Neural cell (in vitro differentiated cells): Measurements from ENCODE around the gene PLIN3. TPM values are rescaled to one million over a fixed set of nuclear protein-coding genes. Genes with fewer than 3 reads are reported as not detected.
"Not testable (repeated sequence)": the region's sequence is repeated elsewhere in the genome, so short reads cannot be mapped to it uniquely, and the experiment has no call there.

Experiments
- H2AFZ ChIP-seq: fragments of 200-600, 300-800 bp; sonication (generic), shearing (Covaris generic); 2 replicates; pipeline ENCODE4 v1.6.0; 2014; ENCODE audit warnings: low read depth, mild to moderate bottlenecking, antibody characterized with exemption, low read length, moderate library complexity
- H3F3A ChIP-seq: fragments of 200-600 bp; shearing (Covaris generic); 2 replicates; pipeline ENCODE4 v1.6.1; 2016; ENCODE audit warnings: mild to moderate bottlenecking, moderate library complexity, mixed read lengths, antibody characterized with exemption, low read length; ENCODE audit not compliant: insufficient read depth, poor library complexity, severe bottlenecking
- H3K27ac ChIP-seq: fragments of 200-600, 300-800 bp; sonication (generic), shearing (Covaris generic); 2 replicates; pipeline ENCODE4 v1.5.1; 2014; ENCODE audit warnings: mild to moderate bottlenecking, low read length, moderate library complexity
- H3K27me3 ChIP-seq: fragments of 300-800, 200-600 bp; sonication (generic), shearing (Covaris generic); 2 replicates; pipeline ENCODE4 v1.6.0; 2014; ENCODE audit warnings: mild to moderate bottlenecking, low read depth, low read length, moderate library complexity; ENCODE audit not compliant: insufficient read depth
- H3K36me3 ChIP-seq: fragments of 300-800, 200-600 bp; sonication (generic), shearing (Covaris generic); 2 replicates; pipeline ENCODE4 v1.5.1; 2014; ENCODE audit warnings: mild to moderate bottlenecking, antibody characterized with exemption, low read length, moderate library complexity; ENCODE audit not compliant: insufficient read depth
- H3K4me2 ChIP-seq: fragments of 300-800, 200-600 bp; sonication (generic), shearing (Covaris generic); 2 replicates; pipeline ENCODE4 v1.6.0; 2014; ENCODE audit warnings: mild to moderate bottlenecking, low read length
- H3K4me3 ChIP-seq: fragments of 300-800, 200-600 bp; sonication (generic), shearing (Covaris generic); 2 replicates; pipeline ENCODE4 v1.5.1; 2014; ENCODE audit warnings: mild to moderate bottlenecking, low read length, moderate library complexity
- H3K79me2 ChIP-seq: fragments of 200-600 bp; shearing (Covaris generic); replicated peaks from 2 replicates; pipeline ENCODE4 v1.6.0; 2014; ENCODE audit warnings: mild to moderate bottlenecking, low read length, moderate library complexity; ENCODE audit not compliant: insufficient read depth
- H3K9ac ChIP-seq: fragments of 300-800, 200-600 bp; sonication (generic), shearing (Covaris generic); 2 replicates; pipeline ENCODE4 v1.6.1; 2016; ENCODE audit warnings: mild to moderate bottlenecking, low read length, mixed read lengths
- H3K9me2 ChIP-seq: fragments of 200-600 bp; shearing (Covaris generic); 2 replicates; pipeline ENCODE4 v1.6.1; 2016; ENCODE audit warnings: mild to moderate bottlenecking, low read length, mixed read lengths; ENCODE audit not compliant: insufficient read depth
- H3K9me3 ChIP-seq: fragments of 200-600, 300-800 bp; sonication (generic), shearing (Covaris generic); 2 replicates; pipeline ENCODE4 v1.6.1; 2016; ENCODE audit warnings: mild to moderate bottlenecking, mixed run types, low read length, moderate library complexity, mixed read lengths
- H4K20me1 ChIP-seq: fragments of 200-600 bp; shearing (Covaris generic); 2 replicates; pipeline ENCODE4 v1.6.1; 2016; ENCODE audit warnings: mild to moderate bottlenecking, mixed run types; ENCODE audit not compliant: insufficient read depth
- CTCF ChIP-seq: fragments of 450-650 bp; IDR thresholded peaks from 2 replicates; pipeline ENCODE4 v1.5.1; 2014; ENCODE audit warnings: antibody characterized with exemption, mild to moderate bottlenecking, moderate library complexity; ENCODE audit not compliant: poor library complexity, severe bottlenecking
- EP300 ChIP-seq: fragments of 450-650 bp; conservative IDR thresholded peaks from 2 replicates; pipeline ENCODE4 v1.6.1; 2014; ENCODE audit warnings: antibody characterized with exemption, mild to moderate bottlenecking, moderate library complexity; ENCODE audit not compliant: poor library complexity, severe bottlenecking
- EZH2 ChIP-seq: fragments of 200-600, 300-800 bp; shearing (Covaris generic), sonication (generic); IDR thresholded peaks from 2 replicates; pipeline ENCODE4 v1.6.1; 2014; ENCODE audit warnings: antibody characterized with exemption, low read length, borderline replicate concordance, mild to moderate bottlenecking; ENCODE audit not compliant: insufficient read depth, poor library complexity, severe bottlenecking
- MXI1 ChIP-seq: fragments of 450-650 bp; conservative IDR thresholded peaks from 2 replicates; pipeline ENCODE4 v1.6.1; 2014; ENCODE audit warnings: antibody characterized with exemption, mild to moderate bottlenecking; ENCODE audit not compliant: poor library complexity, severe bottlenecking
- POLR2AphosphoS5 ChIP-seq: IDR thresholded peaks from 2 replicates; pipeline ENCODE4 v1.6.1; 2012
- RAD21 ChIP-seq: fragments of 450-650 bp; conservative IDR thresholded peaks from 2 replicates; pipeline ENCODE4 v1.6.1; 2014; ENCODE audit warnings: antibody characterized with exemption, mild to moderate bottlenecking, moderate library complexity
- REST ChIP-seq: IDR thresholded peaks from 2 replicates; pipeline ENCODE4 v1.6.1; 2012; ENCODE audit warnings: borderline replicate concordance
- SMC3 ChIP-seq: fragments of 450-650 bp; conservative IDR thresholded peaks from 2 replicates; pipeline ENCODE4 v1.6.1; 2014; ENCODE audit warnings: antibody characterized with exemption, mild to moderate bottlenecking, moderate library complexity; ENCODE audit not compliant: poor library complexity
- TAF1 ChIP-seq: IDR thresholded peaks from 2 replicates; pipeline ENCODE4 v1.6.1; 2012; ENCODE audit warnings: low read depth
- polyA plus RNA-seq: library from polyadenylated mRNA; depleted of rRNA; stranded (reverse); fragments of >200 nt; gene quantifications from 2 replicates; pipeline ENCODE4 v1.2.3, GENCODE V29; 2014

Gene PLIN3
- polyA plus RNA-seq, 1 donor from 2014 or later = 0.71 TPM

GRCh38 chr19:4891066-4891465 is 23.6 kb upstream of the PLIN3 start:
- H3K9me3 ChIP-seq = no peaks in the 10 kb centered on the region
- no peak overlapping the region for H2AFZ ChIP-seq
- H3F3A ChIP-seq = no peaks in the 10 kb centered on the region
- H4K20me1 ChIP-seq = no peaks in the 10 kb centered on the region
- H3K36me3 ChIP-seq = no peaks in the 10 kb centered on the region
- no peak overlapping the region for H3K27ac ChIP-seq
- no peak overlapping the region for H3K4me3 ChIP-seq
- no peaks in the 10 kb centered on the region for H3K9me2 ChIP-seq
- no peak overlapping the region for H3K4me2 ChIP-seq
- H3K27me3 ChIP-seq = no peaks in the 10 kb centered on the region
- TF ChIP-seq RAD21 = no peak
- no peak for TF ChIP-seq REST
- no peak for TF ChIP-seq TAF1
- no peak for TF ChIP-seq EZH2
- no peak for TF ChIP-seq MXI1
- no peak for TF ChIP-seq CTCF
- no peak for TF ChIP-seq POLR2AphosphoS5
- TF ChIP-seq EP300 = no peak
- no peak for TF ChIP-seq SMC3
- H3K9ac ChIP-seq = no peak overlapping the region
- no peaks in the 10 kb centered on the region for H3K79me2 ChIP-seq

- H3K4me3 ChIP-seq = no peak overlapping the region
- no peaks in the 10 kb centered on the region for H3K79me2 ChIP-seq
- no peaks in the 10 kb centered on the region for H3K9me2 ChIP-seq
- no peaks in the 10 kb centered on the region for H3K36me3 ChIP-seq
- no peak overlapping the region for H3K9ac ChIP-seq
- H3K27me3 ChIP-seq = no peaks in the 10 kb centered on the region
- no peaks in the 10 kb centered on the region for H3K9me3 ChIP-seq
- H3F3A ChIP-seq = no peaks in the 10 kb centered on the region
- TF ChIP-seq EP300 = no peak
- no peak for TF ChIP-seq RAD21
- no peak for TF ChIP-seq POLR2AphosphoS5
- no peak for TF ChIP-seq MXI1
- TF ChIP-seq CTCF = no peak
- no peak for TF ChIP-seq REST
- TF ChIP-seq TAF1 = no peak
- TF ChIP-seq EZH2 = no peak
- H4K20me1 ChIP-seq = no peaks in the 10 kb centered on the region
- no peak overlapping the region for H2AFZ ChIP-seq
- no peak overlapping the region for H3K27ac ChIP-seq
- no peak overlapping the region for H3K4me2 ChIP-seq
Observed at GRCh38 chr19:4889034-4889815, 21.8 kb upstream of the PLIN3 start.

- not testable (repeated sequence) for H3K4me2 ChIP-seq, H3K9me3 ChIP-seq, H4K20me1 ChIP-seq, H2AFZ ChIP-seq, H3K79me2 ChIP-seq, H3K4me3 ChIP-seq, H3K9me2 ChIP-seq, H3K36me3 ChIP-seq, H3K27ac ChIP-seq, H3K9ac ChIP-seq, H3F3A ChIP-seq, H3K27me3 ChIP-seq
Observed at GRCh38 chr19:4887803-4888202, 20.3 kb upstream of the PLIN3 start.
